GM12878 (cell line): ENCODE data around the gene NIBAN1. TPM values are rescaled to one million over a fixed set of nuclear protein-coding genes. Genes with fewer than 3 reads are reported as not detected.

ENCODE experiments used
- ATAC-seq: fragments of 200-7000 bp; cut with Tn5 transposase; 3 replicates; pipeline ENCODE4 v1.9.1; 2020; ENCODE audit warnings: mild to moderate bottlenecking, moderate library complexity
- BruUV-seq: library from RNA; stranded (reverse); fragments of 400-500 nt; replicated peaks from 2 replicates; lab custom pipeline; 2021; lab: Mats Ljungman, UMichigan
- CTCF ChIA-PET: fragments of 300-600 bp; sonication (Branson Sonifier 250); formaldehyde crosslinking; extraction: SDS; loops from one replicate; lab custom pipeline; 2021; ENCODE audit warnings: inconsistent platforms; lab: Yijun Ruan, JAX
- POLR2A ChIA-PET: fragments of 350-600 bp; formaldehyde crosslinking; extraction: SDS; loops from one replicate; lab custom pipeline; 2021; ENCODE audit warnings: inconsistent platforms; lab: Charles Lee
- RAD21 ChIA-PET: fragments of 300-600 bp; sonication (Branson Sonifier 250); formaldehyde crosslinking; loops from one replicate; lab custom pipeline; 2023; ENCODE audit warnings: antibody characterized with exemption; ENCODE audit not compliant: unreplicated experiment; lab: Charles Lee
- SMC1A ChIA-PET: fragments of 300-600 bp; sonication (Branson Sonifier 250); formaldehyde crosslinking; loops from one replicate; lab custom pipeline; 2023; ENCODE audit not compliant: unreplicated experiment, uncharacterized antibody; lab: Charles Lee
- DNase-seq: peaks from one replicate; pipeline ENCODE4 v3.0.0-alpha.2; 2011; ENCODE audit warnings: low read depth, low spot score
- FAIRE-seq: peaks from 3 replicates; lab custom pipeline; 2011; peaks lifted over from hg19 to GRCh38; lab: Jason Lieb, UNC
- H2AFZ ChIP-seq: 2 replicates; pipeline ENCODE4 v1.6.0; 2011; ENCODE audit warnings: low read depth, low read length, control low read depth; ENCODE audit not compliant: control insufficient read depth
- H3K27ac ChIP-seq: 2 replicates; pipeline ENCODE4 v1.5.1; 2011; ENCODE audit warnings: control low read depth; ENCODE audit not compliant: control insufficient read depth, insufficient read depth
- H3K27me3 ChIP-seq, 2 experiments: replicated peaks in 1 of 2; 2 replicates each; pipeline versions ENCODE4 v1.6.0 to v1.6.1; 2011; ENCODE audit warnings: low read length in 1 of 2; ENCODE audit not compliant: control insufficient read depth in 2 of 2, insufficient read depth in 2 of 2
- H3K36me3 ChIP-seq, 2 experiments: 2 replicates each; pipeline ENCODE4 v1.5.1; 2011; ENCODE audit warnings: low read length in 1 of 2; ENCODE audit not compliant: control insufficient read depth in 2 of 2, insufficient read depth in 2 of 2
- H3K4me1 ChIP-seq: 2 replicates; pipeline ENCODE4 v1.6.1; 2011; ENCODE audit warnings: mild to moderate bottlenecking, low read length, moderate library complexity, mixed read lengths; ENCODE audit not compliant: control insufficient read depth, insufficient read depth
- H3K4me2 ChIP-seq: 2 replicates; pipeline ENCODE4 v1.6.0; 2011; ENCODE audit warnings: control low read depth; ENCODE audit not compliant: control insufficient read depth, insufficient read depth
- H3K4me3 ChIP-seq: fragments of 200-600 bp; sonication (generic); 2 replicates; pipeline ENCODE4 v1.5.1; 2016
- H3K79me2 ChIP-seq: 2 replicates; pipeline ENCODE4 v1.6.0; 2011; ENCODE audit warnings: low read length; ENCODE audit not compliant: control insufficient read depth, insufficient read depth
- H3K9ac ChIP-seq: 2 replicates; pipeline ENCODE4 v1.8.0; 2011; ENCODE audit warnings: low read length, control low read depth, mixed read lengths; ENCODE audit not compliant: control insufficient read depth, insufficient read depth
- H3K9me3 ChIP-seq: replicated peaks from 3 replicates; pipeline ENCODE4 v1.5.1; 2011; ENCODE audit warnings: mild to moderate bottlenecking, low read length; ENCODE audit not compliant: control insufficient read depth, insufficient read depth
- H4K20me1 ChIP-seq: 2 replicates; pipeline ENCODE4 v1.6.0; 2011; ENCODE audit not compliant: control insufficient read depth, insufficient read depth
- ESRRA ChIP-seq: IDR thresholded peaks from 2 replicates; pipeline ENCODE4 v1.6.1; 2012; ENCODE audit warnings: mild to moderate bottlenecking, low read length, improper control_type of control experiment
- TCF7 ChIP-seq: IDR thresholded peaks from 2 replicates; pipeline ENCODE4 v1.6.1; 2014; ENCODE audit warnings: antibody characterized with exemption, borderline replicate concordance
- WGBS: methylation state at CpG from one replicate; pipeline ENCODE4 v1.1.6; 2016; ENCODE audit warnings: low lambda C conversion rate; ENCODE audit not compliant: insufficient replicate concordance, insufficient coverage; ENCODE audit errors: missing lambda C conversion rate; 5-methylcytosine and 5-hydroxymethylcytosine counted together
- in situ Hi-C: fragments of 300-500 bp; cut with MboI; formaldehyde crosslinking; loops from 9 replicates; pipeline ENCODE4 v1.14.3; 2018; ENCODE audit warnings: mixed read lengths
- intact Hi-C: fragments of 100-400 bp; cut with micrococcal nuclease; formaldehyde crosslinking; loops from one replicate; pipeline ENCODE4 v1.14.2; 2022; ENCODE audit not compliant: unreplicated experiment
- polyA plus RNA-seq, 11 experiments: library from polyadenylated mRNA; depleted of rRNA in 4 of 11; unstranded in 6 of 11; stranded (reverse) in 5 of 11; fragments of >200 nt; fragmentation: Nextera tagmentation in 4 of 11; fragmentation: Illumina TruSeq in 1 of 11; extraction: Ambion mirVana in 4 of 11; extraction: Trizol in 1 of 11; gene quantifications; 1 replicate in 1 of 11; 2 replicates in 10 of 11; pipeline versions ENCODE4 v1.2.1 to v1.2.3, GENCODE V29; 2011 to 2016; ENCODE audit warnings: inconsistent platforms in 2 of 11, missing spikeins in 2 of 11, low read depth in 1 of 11
- total RNA-seq, 4 experiments: library from RNA; depleted of rRNA in 3 of 4; stranded (reverse); fragments of >200 nt in 3 of 4; fragmentation: Illumina TruSeq in 1 of 4; extraction: Trizol in 1 of 4; gene quantifications; 2 replicates each; pipeline versions ENCODE4 v1.2.1 to v1.2.3, GENCODE V29; 2013 to 2021
- TF ChIP-seq, protein P1 (sequence below): IDR thresholded peaks from 2 replicates; pipeline ENCODE4 v1.6.1; 2011; ENCODE audit warnings: borderline replicate concordance, low read depth, mild to moderate bottlenecking, moderate library complexity, low read length; ENCODE audit not compliant: insufficient read depth, poor library complexity, severe bottlenecking

NIBAN1 gene
- total and polyA plus RNA-seq, 10 of the 15 experiments (the other 5 are each of a cell fraction or from before 2014, with no cell fraction given), result 11.2 to 67.8 (median 44.3) TPM

DNA sequence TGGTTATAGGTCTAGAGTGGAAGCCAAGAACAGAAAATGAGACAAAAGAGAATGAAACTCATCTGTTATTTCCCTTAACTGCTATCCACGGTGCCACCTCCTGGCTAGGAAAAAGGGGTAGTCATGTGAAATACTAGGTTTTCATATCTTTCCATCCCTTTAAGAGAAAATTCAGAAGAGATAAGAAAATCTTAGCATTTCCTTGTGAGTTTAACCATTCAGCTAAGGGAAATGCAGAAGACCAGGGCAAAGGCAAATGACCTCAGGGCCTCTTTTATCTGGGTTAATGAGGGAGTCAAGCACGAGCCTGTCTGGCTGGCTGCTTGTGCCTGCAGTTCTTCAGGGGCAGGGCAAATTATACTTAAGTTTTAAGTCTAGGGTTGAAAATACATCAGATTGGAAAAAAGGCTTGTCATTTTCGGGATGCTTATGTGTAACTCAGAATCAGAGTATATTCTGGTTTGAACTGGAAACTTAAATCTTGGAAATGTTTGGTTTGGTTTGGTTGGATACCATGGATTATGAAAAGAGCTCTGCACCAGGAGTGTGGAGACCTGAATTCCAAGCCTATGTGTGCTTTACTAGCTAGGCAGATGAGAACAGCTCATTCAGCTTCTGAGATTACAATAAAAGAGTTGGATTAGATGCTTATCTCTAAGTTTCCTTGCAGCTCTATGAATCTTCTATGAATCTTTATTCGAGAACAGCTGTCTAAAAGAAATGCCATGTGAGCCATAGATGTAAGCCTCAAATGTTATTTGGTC is 19.9 kb downstream of the NIBAN1 start:
- H3K27ac ChIP-seq, result no peak overlapping the region
- H3K9ac ChIP-seq, result no peak overlapping the region
- ChIA-PET CTCF (interaction anchor here (1.0 to 1.3 kb wide), 3 partner anchors 146 to 216 kb away, joined by 3 to 4 read pairs (median 3); no protein-coding TSS in a partner anchor), RAD21 (no interaction called here), SMC1A (interaction anchor here (0.9 to 2.5 kb wide), 3 partner anchors 14 to 148 kb away, joined by 3 to 11 read pairs (median 4); no protein-coding TSS in a partner anchor), POLR2A (no interaction called here)
- no peak for TF ChIP-seq ESRRA
- TF ChIP-seq, protein P1, sequence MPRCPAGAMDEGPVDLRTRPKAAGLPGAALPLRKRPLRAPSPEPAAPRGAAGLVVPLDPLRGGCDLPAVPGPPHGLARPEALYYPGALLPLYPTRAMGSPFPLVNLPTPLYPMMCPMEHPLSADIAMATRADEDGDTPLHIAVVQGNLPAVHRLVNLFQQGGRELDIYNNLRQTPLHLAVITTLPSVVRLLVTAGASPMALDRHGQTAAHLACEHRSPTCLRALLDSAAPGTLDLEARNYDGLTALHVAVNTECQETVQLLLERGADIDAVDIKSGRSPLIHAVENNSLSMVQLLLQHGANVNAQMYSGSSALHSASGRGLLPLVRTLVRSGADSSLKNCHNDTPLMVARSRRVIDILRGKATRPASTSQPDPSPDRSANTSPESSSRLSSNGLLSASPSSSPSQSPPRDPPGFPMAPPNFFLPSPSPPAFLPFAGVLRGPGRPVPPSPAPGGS, result no peak
- 0 out of 2 replicates have a peak, but pooled peaks have one; percentile 0 for TF ChIP-seq TCF7
- no peak overlapping the region; the same call in 1 of the 2 replicates for H3K4me2 ChIP-seq
- ATAC-seq, result no peak
- in situ Hi-C loops, result no loop called here
- no peak overlapping the region for H3K4me3 ChIP-seq
- H3K9me3 ChIP-seq, result no peaks in the 10 kb centered on the region
- H3K79me2 ChIP-seq, result no peaks in the 10 kb centered on the region; the same call in 1 of the 2 replicates
- intact Hi-C loops, result no loop called here
- BruUV-seq, result no TSS peak
- H4K20me1 ChIP-seq, result no peaks in the 10 kb centered on the region
- H3K36me3 ChIP-seq, result no peaks in the 10 kb centered on the region
- no peak for DNase-seq
- no peak for FAIRE-seq
- WGBS, result 60% methylated on average over 4 of the region's 4 CpGs
- H3K4me1 ChIP-seq, result no peaks in the 10 kb centered on the region
- H2AFZ ChIP-seq, result no peak overlapping the region
- H3K27me3 ChIP-seq, result no peaks in the 10 kb centered on the region
